Stimulated activated CD4-positive, alpha-beta T cell treated with anti-CD3 and anti-CD28 coated beads, Interleukin-2, amount 100 ng/mL, for 48 hours (primary cell): ENCODE measurements around the gene KIF5A.
A peak's percentile ranks its signal among the peaks of the same experiment; 100 is the strongest.

Source experiments
- DNase-seq, 2 donors: peaks; one replicate each; pipeline ENCODE4 v3.0.0-alpha.2; 2020

KIF5A gene

GRCh38 chr12:57535764-57536596 lies 13.9 kb upstream of the KIF5A start:
- no peak for DNase-seq

GRCh38 chr12:57536597-57536942 lies 13.3 kb upstream of the KIF5A start:
- no peak for DNase-seq

GRCh38 chr12:57539134-57539768 lies 10.6 kb upstream of the KIF5A start:
- DNase-seq, result no peak

- DNase-seq, result no peak
Measured at GRCh38 chr12:57541001-57541400, 8.8 kb upstream of the KIF5A start.

- DNase-seq, result no peak
Measured at GRCh38 chr12:57541717-57542116, 8.1 kb upstream of the KIF5A start.

GRCh38 chr12:57543581-57543980 lies 6.3 kb upstream of the KIF5A start:
- DNase-seq, result no peak

- DNase-seq, result no peak
Measured at GRCh38 chr12:57545809-57546437, 3.9 kb upstream of the KIF5A start.

GRCh38 chr12:57546438-57547287 lies 3.2 kb upstream of the KIF5A start, which contains the start of gene DCTN2:
Gene DCTN2 (minus strand): TSS chr12:57547192. CDS start chr12:57547063, 129 bp downstream.
- peak; percentile 88 to 89 for DNase-seq

GRCh38 chr12:57547288-57548012 lies 2.4 kb upstream of the KIF5A start:
- DNase-seq, result no peak

- DNase-seq, result no peak
Measured at GRCh38 chr12:57548013-57548315, 1.9 kb upstream of the KIF5A start.

- DNase-seq, result no peak
Measured at GRCh38 chr12:57548488-57548887, 1.4 kb upstream of the KIF5A start.

GRCh38 chr12:57549203-57549908 lies 488 bp upstream of the KIF5A start:
- DNase-seq, result no peak

GRCh38 chr12:57550641-57551549 lies 1.1 kb downstream of the KIF5A start:
- DNase-seq, result no peak

GRCh38 chr12:57551637-57552305 lies 1.9 kb downstream of the KIF5A start:
- DNase-seq, result no peak

- DNase-seq, result no peak
Measured at GRCh38 chr12:57552306-57552651, 2.4 kb downstream of the KIF5A start.

GRCh38 chr12:57552835-57553313 lies 3.0 kb downstream of the KIF5A start:
- no peak for DNase-seq

- DNase-seq, result no peak
Measured at GRCh38 chr12:57553343-57554202, 3.7 kb downstream of the KIF5A start.

GRCh38 chr12:57554453-57554852 lies 4.6 kb downstream of the KIF5A start:
- DNase-seq, result no peak

- DNase-seq, result no peak
Measured at GRCh38 chr12:57554897-57555296, 5.1 kb downstream of the KIF5A start.
